Middle frontal gyrus (tissue), 1 donor: Measurements from ENCODE around the gene RBM19.
A peak's percentile ranks its signal among the peaks of the same experiment; 100 is the strongest.

Experiments
- DNase-seq: peaks from one replicate; pipeline ENCODE4 v3.0.0-alpha.2; 2015; ENCODE audit warnings: low spot score; ENCODE audit errors: extremely low spot score

The RBM19 gene

GRCh38 chr12:113782873-113783272, 183.3 kb downstream of the RBM19 start:
- no peak for DNase-seq

GRCh38 chr12:113781415-113782198, 184.5 kb downstream of the RBM19 start:
- no peak for DNase-seq

GRCh38 chr12:113779774-113780173, 186.4 kb downstream of the RBM19 start:
- no peak for DNase-seq

GRCh38 chr12:113778432-113779132, 187.5 kb downstream of the RBM19 start:
- DNase-seq, result no peak

- no peak for DNase-seq
Observed at GRCh38 chr12:113777751-113778150, 188.4 kb downstream of the RBM19 start.

- DNase-seq, result no peak
Observed at GRCh38 chr12:113776536-113776935, 189.6 kb downstream of the RBM19 start.

GRCh38 chr12:113774526-113774925, 191.6 kb downstream of the RBM19 start:
- DNase-seq, result no peak

GRCh38 chr12:113772505-113773030, 193.6 kb downstream of the RBM19 start:
- DNase-seq, result no peak

- DNase-seq, result no peak
Observed at GRCh38 chr12:113770389-113770865, 195.7 kb downstream of the RBM19 start.

GRCh38 chr12:113769305-113769704, 196.8 kb downstream of the RBM19 start:
- no peak for DNase-seq

- no peak for DNase-seq
Observed at GRCh38 chr12:113768850-113769249, 197.3 kb downstream of the RBM19 start.

- peak; percentile 8 for DNase-seq
Observed at GRCh38 chr12:113766879-113767878, 198.9 kb downstream of the RBM19 start.
